LNCaP clone FGC (cell line): ENCODE results near the gene NAALADL2.

Source experiments
- DNase-seq: peaks from one replicate; pipeline ENCODE4 v3.0.0-alpha.2; 2011; ENCODE audit warnings: low read depth
- H3K4me3 ChIP-seq: 2 replicates; pipeline ENCODE4 v1.5.1; 2011; ENCODE audit warnings: mild to moderate bottlenecking, low read depth, low read length, control low read depth
- TF ChIP-seq, protein P1 (sequence below): IDR thresholded peaks from 2 replicates; pipeline ENCODE4 v1.5.1; 2012; ENCODE audit warnings: mild to moderate bottlenecking; ENCODE audit not compliant: control insufficient read depth, insufficient read depth; ENCODE audit errors: extremely low read depth

The NAALADL2 gene

DNA sequence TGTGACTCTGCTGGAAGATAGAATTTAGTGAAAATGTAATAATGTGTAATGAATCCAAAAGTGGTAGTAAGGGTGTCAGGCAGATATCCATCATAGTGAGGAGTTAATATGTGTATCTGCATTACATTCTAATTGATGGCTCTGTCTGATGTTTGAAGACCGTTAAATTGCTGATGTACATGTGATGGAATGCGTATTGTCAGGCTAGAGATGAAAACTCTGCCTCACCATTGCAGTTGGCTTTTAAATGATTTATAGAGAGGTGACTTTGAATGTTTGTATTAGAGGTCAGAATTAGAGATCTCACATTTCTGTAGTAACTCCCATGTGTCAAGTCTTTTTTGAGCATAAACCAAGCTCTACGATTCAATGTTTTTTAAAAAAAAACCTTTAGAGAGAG is 234.6 kb downstream of the NAALADL2 start:
- no peak overlapping the region for H3K4me3 ChIP-seq
- DNase-seq = no peak
- TF ChIP-seq, protein P1, sequence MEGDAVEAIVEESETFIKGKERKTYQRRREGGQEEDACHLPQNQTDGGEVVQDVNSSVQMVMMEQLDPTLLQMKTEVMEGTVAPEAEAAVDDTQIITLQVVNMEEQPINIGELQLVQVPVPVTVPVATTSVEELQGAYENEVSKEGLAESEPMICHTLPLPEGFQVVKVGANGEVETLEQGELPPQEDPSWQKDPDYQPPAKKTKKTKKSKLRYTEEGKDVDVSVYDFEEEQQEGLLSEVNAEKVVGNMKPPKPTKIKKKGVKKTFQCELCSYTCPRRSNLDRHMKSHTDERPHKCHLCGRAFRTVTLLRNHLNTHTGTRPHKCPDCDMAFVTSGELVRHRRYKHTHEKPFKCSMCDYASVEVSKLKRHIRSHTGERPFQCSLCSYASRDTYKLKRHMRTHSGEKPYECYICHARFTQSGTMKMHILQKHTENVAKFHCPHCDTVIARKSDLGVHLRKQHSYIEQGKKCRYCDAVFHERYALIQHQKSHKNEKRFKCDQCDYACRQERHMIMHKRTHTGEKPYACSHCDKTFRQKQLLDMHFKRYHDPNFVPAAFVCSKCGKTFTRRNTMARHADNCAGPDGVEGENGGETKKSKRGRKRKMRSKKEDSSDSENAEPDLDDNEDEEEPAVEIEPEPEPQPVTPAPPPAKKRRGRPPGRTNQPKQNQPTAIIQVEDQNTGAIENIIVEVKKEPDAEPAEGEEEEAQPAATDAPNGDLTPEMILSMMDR = no peak

DNA sequence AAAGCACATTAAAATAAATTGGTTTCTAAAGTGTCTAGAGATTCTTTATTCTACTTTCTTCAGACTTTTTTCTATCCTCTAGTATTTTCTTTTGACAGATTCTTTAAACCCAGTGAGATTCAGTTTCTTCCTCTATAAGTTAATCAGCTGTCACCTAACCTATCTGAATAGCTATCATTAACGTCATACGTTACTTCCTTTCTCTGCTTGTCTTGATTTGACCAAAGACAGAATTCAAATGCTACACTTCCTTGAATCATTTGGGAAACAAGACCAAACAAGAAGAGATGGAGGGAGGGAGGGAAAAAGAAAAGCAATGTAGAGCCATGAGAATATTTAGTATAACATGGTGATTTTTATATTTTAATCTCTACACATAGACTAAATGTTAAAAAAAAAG is 235.2 kb downstream of the NAALADL2 start:
- TF ChIP-seq, protein P1 = no peak
- no peak overlapping the region for H3K4me3 ChIP-seq
- DNase-seq = no peak

DNA sequence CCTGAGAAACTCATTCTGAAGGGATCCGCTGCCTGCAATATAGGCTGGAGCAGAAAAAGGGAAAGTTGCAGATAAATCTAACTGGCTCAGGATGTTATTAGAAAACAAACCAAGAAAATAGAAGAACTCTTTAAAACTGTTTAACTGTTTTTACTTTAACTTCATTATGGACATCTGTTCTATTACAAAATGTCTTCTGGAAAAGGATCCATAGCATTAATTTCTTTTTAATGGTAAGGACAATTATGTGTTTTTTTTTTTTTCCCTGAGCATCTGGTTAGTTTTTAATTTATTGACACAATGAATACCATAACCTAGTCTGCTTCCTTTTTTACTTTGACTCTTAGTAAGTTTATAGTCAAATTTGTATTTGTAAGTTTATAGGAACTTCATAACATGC is 239.5 kb downstream of the NAALADL2 start:
- TF ChIP-seq, protein P1 = no peak
- DNase-seq = no peak
- no peak overlapping the region for H3K4me3 ChIP-seq

DNA sequence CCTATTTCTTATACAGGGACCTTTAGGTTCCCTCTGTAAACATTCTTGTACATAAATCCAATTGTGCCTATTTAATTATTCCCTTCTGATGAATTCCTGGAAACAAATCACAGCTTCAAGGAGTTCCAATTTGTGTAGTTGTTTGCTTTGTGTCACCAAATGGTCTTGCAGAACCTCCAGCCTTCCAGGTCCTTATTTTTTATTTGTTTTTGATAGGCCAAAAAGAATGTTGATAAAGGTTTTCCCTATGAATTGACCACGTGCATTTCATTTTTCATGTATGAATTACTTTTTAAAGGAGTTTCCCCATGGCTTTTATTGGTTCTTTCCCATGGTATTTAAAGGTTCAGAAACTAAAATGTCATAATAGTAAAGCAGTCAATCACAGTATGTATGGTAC is 243.0 kb downstream of the NAALADL2 start:
- TF ChIP-seq, protein P1 = no peak
- no peak overlapping the region for H3K4me3 ChIP-seq
- peak; percentile 97 for DNase-seq

DNA sequence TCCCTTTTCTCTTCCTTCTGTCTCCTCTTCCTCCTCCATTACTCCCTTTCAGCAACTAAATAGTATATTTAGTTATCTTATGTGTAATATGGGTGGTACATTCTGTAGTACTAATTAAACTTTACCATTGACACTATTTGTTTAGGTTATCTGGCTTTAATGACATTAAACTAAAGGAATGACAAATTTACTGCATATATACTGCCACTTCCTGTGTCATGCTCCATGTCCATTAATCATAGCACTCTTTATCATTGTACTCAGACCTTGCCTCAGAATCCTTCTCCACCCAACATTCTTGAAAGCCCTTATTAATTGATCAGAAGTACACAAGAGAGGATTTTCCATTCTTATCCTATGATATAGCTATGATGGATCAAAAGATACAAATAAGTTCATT is 244.2 kb downstream of the NAALADL2 start:
- no peak overlapping the region for H3K4me3 ChIP-seq
- DNase-seq = no peak
- TF ChIP-seq, protein P1 = no peak

DNA sequence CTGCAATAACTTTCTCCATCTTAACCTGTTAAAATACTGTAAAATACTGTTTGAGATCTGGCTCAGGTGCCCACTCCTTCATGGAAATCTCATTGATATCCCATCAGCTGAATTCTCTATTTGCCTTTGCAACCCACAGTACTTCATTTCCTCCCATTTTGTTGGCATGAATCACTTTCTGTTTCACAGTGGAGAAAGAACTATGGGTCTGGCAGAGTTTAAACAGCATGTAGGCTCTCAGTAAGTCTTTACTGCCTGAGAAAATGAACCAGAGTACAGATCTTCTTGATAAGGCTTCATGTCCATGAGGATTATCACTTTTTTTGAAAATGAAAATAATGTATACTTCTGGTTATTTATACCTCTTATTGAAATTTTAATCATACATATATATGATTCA is 245.9 kb downstream of the NAALADL2 start:
- no peak overlapping the region for H3K4me3 ChIP-seq
- TF ChIP-seq, protein P1 = no peak
- DNase-seq = no peak

DNA sequence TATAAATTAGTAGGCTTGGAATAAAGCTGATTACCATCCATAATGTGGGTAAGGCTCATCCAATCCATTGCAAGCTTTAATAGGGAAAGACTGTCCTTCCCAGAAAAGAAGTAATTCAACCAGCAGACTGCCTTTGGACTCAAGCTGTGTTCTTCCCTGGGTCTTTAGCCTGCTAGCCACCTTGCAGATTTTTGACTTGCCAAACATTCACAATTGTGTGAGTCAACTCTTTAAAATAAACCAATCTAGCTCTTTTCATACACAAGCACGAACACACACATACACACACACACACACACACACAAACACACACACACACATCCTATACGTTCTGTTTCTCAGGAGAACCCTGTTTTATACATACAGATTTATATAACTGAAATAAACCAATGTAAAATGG is 248.1 kb downstream of the NAALADL2 start:
- TF ChIP-seq, protein P1 = no peak
- no peak overlapping the region for H3K4me3 ChIP-seq
- DNase-seq = no peak
